GM19023 (cell line): ENCODE results near the gene SAMD8.

Experiments used
- ATAC-seq: cut with Tn5 transposase; IDR thresholded peaks from one replicate; pipeline ENCODE4 v1.9.1; 2021; ENCODE audit warnings: mild to moderate bottlenecking, moderate library complexity; ENCODE audit not compliant: unreplicated experiment

The SAMD8 gene

DNA sequence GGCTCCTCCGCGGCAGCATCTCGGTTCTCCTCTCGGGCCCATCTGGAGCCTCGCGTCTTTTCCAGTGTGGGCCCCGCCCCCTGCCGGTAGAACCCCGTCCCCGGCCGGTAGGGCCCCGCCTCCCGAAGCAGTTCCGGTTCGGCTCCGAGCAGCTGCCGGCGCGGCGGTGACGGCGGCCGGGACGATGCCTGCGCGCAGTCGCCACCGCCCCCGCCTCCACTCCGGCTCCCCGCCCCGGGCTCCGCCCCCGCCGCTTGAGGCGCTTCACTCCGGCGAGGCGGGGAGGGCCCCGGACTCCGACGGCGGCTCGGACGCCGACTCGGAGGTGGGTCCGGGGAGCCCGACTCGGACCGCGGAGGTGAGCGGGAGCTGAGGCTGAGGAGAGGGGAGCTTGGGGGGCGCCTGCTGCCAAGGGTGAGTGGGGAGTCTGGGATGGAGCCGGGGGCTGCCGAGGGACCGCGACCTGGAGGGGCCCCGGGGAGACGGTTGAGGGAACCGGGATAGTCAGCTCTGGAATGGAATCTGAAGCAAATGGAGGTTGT, at the start of gene SAMD8:
SAMD8 (plus strand) TSS at position 292 of the 542 bp plus-strand sequence. CDS start 38,873 bp downstream, outside the sequence.
- no peak for ATAC-seq

DNA sequence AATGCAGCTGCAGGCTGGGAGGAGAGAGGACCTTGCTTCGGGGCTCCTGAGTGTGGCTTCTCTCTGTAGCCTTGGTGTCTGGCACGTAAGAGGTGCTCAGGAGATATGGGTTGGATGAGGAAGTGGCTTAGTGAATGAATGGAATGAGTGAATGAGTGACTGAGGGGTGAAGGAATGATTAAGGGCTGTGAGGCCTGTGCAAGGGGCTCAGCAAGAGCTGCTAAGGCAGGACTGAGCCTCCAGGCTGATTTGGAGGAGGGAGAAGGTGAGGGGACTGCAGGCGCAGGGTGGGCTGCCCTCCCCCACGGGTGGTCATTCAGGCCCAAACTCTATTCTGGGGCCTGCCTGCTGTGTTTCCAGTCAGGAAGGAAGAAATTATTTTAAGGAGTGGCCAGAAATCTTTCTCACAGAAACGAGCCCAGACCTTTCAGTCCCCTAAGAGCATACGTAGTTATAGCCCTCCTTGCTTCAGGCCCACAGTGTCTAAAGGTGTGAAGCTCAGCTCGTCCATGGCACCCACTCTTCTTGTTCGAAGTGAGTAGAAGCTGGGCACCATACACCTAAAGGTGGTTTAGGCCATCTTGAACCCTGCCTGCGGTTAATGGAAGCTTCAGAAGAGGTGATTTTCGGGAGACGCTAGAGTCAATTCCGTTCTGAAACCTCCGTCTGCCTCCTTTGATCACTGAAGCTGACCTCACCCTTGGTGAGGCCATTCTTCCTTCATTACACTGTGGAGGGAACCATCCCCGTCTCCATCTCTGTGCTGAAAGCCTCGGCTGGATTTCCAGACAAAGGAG, 49.5 kb upstream of the SAMD8 start:
- ATAC-seq, result no peak

DNA sequence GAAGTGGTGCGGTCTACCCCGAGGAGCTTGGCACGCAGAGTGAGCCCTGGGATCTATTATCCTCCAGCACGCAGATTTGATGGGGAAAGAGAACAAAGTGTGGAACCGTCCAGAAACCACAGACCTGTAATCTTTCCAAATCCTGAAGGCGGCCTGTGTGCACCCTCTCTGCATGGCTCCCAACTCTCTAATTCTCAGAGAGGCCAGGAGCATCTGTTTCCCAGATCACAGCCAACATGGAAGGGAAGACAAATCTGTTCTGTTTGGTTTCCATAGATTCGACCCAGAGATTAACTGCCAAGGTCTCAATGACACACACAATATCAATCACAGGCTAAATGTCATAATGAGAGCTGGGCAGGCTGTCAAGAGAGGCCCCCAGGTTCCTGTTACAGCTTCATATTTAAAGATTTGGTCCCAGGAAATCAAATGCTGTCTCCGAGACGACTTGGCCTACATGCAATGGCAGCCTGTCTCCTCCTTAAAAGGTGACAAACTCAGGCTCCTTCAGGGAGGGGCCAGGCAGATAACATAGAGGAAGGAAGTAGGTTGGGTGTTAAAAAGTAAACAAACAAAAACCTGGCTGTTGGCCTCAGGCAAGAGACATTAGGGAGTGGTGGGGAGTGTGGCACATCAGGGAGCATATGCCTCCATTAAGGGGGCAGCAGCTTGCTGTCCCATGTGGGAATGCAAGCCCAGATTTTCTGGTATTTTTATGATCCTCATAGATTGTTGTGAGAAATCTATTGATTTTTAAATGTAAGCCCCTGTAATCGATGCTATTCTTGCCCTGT, 48.8 kb upstream of the SAMD8 start:
- no peak for ATAC-seq

DNA sequence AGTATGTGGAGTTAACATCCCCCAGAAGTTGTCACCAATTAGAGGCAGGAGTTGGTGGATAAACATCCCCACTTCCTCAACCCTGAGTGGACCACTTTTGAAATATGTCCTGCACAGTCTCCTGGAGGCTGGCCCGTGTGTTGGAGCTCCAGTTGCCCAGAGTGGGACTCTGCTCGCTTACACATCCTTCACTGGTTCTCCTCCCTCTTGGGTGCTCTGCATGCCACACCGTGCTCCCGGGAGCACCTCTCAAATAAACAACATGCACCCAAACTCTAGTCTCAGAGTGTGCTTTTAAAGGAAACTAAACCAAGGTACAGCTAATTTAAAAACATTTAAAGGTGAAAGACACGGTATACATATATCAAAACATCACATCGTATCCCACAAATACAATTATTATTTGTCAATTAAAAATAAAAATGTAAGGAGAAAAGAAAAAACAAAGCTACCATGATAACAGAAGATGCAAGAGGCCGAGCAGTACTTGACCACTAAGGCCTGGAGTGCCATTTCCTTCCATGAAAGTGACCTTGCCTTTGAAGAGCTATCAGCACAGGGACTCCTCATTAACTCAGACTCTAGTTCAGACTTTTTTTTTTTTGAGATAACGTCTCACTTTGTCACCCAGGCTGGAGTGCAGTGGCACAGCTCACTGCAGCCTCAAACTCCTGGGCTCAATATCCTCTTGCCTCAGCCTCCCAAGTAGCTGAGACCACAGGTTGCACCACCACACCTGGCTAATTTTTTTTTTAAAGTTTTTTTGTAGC, 47.8 kb upstream of the SAMD8 start:
- no peak for ATAC-seq

DNA sequence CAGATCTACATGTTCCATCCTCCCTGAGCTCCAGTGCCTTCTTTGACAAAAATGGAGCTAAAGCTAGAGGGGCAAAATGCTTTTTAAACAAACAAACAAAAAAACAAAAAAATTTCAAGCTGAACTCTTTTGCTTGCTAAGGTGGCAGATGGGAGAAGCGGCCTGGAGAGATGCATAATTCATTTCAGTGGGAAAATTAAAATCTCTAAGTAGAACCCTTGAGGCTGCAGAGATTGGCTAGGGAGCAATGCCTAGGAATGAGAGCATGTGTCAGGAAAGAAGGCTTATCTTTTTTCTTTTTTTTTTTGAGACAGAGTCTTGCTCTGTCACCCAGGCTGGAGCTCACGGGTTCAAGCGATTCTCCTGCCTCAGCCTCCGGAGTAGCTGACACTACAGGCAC, 46.4 kb upstream of the SAMD8 start:
- ATAC-seq, result no peak

DNA sequence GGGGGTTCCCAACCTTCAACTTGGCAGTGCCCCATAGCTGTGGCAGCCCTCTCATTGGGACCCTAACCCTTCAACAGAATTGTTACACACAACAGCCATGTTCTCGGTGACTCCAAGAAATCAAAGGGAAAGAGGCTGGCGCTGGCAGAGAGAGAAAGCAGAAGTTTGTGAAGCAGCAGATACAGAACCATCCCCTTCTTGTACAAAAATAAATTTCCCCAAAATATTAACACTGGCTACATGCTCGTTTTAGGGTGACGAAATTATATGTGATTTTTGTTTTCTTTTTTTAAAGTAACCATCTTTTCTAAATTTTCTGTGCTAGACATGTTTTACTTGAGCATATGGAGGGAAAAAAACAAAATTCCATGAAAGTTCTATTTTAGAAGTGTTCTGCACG, 45.2 kb upstream of the SAMD8 start:
- ATAC-seq, result no peak

DNA sequence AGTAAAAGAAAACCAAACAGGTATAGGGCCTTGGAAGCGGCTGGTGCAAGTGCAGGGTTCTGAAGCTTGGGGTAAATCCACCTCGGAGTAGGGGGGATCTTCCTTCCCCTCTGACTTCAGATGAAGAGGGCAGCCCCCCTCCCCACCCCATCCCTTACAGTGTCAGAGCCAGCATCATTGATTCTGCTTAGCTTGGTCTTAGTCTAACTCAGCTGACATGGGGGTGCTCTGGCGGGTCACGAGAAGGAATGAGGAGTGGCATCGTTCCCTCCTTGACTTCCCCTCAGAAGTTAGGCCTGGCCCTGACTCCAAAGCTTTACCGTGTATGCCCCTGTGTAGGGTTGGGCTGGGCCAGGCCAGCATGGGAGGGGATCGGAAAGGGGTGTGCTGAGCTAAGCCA, 44.2 kb upstream of the SAMD8 start:
- ATAC-seq, result no peak

DNA sequence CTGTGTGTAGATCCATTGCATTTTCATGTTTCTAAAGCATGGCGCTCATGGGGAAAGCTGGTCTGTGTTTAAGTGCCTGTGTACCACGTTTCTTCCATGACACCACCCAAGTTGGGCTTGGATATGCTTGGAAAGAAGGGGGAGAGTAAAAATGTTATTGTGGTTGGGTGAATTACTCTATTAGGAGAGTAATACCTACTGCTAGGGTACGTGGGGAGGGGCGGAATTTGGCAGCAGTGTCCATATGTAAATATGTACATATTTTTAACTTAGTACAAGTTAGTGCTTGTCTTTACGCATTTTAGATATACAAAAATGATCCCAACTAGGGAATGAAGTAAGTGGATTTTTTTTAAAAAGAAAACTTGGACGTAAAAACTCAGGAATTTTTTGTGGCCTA, 42.9 kb upstream of the SAMD8 start:
- ATAC-seq, result no peak

DNA sequence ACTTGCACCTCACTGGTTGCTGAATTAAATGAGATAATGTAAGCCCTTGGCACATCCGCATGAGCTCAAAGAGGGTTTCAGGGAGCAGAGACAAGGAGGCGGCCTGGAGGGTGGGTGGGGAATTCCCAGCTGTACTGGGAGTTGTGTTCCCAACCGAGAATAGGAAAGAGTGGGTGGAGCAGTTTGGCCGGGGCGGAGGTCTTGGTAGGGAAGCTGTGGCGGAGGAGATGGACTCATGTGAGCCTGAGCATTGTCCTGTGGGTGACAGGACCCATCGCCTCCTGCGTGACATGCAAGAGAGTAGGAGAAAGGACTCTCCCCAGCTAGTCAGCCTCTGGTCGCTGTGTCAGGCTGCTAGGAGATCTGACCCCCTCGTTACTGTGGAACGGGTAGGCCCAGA, 41.0 kb upstream of the SAMD8 start:
- ATAC-seq, result no peak

DNA sequence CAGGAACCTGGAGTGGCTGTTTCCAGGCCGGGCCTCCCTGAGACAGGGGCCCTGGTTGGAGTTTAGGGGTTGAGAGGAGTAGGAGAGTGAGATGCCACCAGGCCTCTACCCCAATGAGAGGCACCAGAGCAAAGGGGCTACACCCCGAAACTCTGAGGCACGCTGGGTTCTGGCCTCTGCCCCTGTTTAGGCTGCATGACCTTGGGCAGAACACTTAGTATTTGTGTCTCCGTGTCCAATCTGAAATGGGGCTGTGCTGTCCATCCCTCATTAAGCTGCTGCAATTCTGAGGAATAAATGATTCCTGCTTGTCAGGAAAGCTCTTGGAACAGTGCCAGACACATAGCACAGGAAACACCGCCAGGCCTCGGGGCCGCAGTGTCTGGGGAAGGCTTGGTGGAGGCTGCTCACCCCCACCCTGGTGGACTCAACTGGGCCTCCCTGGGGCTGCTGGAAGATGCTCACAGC, 40.5 kb upstream of the SAMD8 start:
- no peak for ATAC-seq

DNA sequence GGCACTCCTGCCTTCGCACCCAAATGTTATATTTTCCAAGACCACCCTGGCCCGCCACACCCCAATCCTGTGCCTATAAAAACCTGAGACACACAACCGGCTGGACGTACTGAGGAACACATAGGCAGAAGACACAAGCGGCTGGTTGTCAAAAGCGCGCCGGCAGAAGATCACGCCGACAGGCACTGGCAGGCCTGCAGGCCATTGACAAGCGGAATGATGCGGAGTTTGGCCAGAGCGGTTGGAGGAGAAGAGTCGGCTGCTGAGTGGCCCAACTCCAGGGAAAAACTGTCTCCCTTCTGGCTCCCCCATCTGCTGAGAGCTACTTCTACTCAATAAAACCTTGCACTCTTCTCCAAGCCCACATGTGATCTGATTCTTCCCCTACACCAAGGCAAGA, 39.7 kb upstream of the SAMD8 start:
- ATAC-seq, result no peak

DNA sequence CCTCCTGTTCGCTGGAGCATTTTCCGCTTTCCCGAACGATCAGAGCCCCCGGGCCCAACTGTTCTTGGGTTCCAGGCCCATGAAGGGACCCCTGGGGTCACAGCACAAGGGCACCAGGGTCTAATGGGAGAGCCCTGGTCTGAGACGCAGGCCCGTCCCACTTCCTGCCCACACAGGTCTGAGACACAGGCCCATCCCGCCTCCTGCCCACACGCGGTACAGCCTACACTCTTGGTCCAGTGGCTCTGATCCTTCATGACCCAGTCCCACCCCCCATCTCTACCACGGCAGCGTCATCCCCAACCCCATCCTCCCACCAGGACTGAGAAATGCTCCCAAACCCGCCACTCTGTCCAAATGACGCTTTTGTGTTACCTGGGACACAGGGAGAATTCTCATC, 38.7 kb upstream of the SAMD8 start:
- ATAC-seq, result no peak

DNA sequence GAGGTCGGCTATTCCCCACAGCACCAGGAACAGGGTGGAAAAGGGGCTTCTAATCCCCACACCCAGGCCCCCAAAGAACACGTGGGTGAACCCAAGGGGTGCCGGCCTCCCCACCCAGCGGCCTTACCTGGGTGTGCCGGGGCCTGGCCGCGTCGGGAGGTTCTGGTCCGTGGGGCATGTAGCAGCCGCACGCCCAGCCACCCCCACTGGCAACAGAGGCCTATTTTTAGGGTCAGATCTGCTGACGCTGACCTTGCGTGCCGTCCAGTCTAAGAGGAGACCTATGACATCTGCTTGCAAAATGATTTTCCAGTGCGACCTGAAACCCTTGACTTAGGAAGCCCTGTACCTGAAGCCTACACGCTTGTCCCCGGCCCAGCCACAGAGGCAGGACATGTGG, 38.0 kb upstream of the SAMD8 start:
- ATAC-seq, result no peak

DNA sequence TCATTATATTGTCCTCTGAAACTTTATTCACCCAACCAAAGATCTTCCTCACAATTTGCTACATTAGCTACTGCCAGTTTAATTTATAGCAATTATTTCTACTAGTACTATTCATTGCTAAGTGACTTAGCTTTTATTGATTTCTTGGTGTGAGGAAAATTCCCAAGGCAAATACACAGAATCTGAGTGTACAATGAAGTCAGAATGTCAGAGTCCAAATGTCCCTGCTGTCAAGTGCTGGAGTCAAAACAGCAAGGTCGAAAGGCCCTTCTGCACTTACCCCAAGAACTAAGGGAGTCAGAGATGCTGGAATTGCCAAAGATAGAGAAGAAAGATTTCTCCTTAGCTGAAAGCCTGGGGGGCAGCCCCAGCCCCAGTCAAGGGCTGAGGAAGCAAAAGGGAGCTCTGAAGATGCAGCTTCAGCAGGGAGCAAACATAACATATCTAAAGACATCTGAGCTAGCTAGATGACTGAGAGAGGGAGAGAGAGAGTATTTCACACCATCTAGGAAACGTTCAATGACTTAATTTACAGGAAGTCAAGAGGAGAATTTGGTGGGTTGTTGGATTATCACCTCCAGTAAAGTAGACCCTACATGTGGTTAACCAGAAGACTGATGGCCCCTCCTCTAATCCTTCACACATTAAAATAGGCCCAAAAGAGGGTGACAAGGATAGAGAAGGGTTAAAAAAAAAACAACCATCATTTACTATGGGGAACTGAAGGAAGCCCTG, 36.6 kb upstream of the SAMD8 start:
- ATAC-seq, result no peak

DNA sequence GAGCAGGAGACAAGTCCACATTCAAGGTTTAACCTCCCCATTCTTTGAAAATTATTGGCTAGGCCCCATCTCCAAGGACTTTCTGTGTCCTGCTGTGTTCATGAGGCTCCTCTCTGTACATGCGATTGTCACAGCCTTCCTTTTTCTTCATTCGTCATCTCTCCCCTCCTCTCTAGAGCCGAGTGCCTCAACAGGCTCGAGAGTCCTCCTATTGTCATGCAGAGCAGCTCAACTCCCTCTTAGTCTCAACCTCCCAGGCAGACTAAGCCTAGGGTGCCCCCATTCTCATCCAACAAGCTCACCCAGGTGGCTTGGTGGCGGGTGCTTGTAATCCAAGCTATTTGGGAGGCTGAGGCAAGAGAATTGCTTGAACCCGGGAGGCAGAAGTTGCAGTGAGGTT, 35.1 kb upstream of the SAMD8 start:
- ATAC-seq, result no peak

DNA sequence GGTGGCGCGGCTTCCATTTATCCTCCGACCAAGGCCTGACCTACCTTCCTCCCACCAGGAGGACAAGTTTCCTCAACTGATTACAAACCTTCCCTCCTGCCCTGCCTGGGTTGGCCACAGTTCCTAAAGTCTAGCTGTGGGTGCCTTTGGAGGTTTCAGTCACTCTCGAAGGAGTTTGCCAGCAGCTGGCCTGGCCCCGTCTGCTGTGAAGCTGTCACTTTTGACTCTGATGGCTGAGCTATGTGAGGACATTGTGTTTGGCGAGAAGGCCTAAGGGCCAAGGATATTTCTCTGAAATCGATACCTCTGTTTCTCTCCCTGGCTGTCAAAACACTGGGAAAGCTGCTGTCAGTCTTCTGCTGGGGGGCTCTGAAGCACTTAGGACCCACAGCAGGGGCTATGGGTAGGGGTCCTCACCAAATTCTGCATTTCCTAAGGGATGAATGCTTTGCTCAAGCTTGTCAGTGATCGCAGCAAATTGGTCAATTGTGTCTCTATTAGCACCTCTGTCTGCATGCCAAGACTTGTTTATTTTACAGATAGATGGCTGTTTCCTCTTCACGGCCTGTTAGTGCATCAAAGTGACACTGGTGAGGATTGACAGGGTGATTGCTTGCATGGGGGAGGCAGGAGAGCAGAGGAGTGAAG, 31.9 kb upstream of the SAMD8 start:
- ATAC-seq, result no peak

DNA sequence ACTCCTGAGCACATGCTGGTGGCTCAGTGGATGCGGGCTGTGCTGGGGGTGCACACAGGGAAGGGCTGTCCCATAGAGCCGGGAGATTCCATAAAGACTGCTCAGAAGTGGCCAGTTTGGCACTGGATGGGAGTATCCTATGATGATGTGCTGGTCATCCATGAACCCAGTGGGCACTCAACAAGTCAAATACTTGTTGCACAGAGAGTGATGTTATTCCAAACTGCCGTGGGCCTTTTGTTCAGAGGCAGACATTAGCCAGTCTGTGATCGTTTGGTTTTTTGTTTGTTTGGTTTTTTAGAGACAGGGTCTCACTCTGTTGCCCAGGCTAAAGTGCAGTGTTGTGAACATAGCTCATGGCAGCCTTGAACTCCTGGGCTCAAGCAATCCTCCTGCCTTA, 30.9 kb upstream of the SAMD8 start:
- no peak for ATAC-seq

DNA sequence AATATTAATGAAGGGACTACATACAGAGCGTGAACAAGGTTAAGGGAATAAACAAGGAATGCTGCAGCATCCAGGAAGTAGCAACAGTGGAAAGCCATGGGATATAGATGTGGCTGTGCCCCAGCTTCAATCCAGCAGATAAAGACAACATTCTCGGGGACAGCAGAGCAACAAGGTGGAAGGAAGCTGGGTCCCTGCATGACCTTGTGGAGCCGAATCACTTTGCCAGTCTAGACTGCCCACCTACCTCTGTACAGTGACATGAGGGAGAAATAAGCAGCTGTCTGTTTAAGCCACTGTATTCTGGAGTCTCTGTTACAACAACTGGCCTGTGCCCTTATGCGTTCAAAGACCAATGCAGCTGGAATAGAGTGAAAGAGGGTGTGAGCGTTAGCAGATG, 30.1 kb upstream of the SAMD8 start:
- ATAC-seq, result no peak

DNA sequence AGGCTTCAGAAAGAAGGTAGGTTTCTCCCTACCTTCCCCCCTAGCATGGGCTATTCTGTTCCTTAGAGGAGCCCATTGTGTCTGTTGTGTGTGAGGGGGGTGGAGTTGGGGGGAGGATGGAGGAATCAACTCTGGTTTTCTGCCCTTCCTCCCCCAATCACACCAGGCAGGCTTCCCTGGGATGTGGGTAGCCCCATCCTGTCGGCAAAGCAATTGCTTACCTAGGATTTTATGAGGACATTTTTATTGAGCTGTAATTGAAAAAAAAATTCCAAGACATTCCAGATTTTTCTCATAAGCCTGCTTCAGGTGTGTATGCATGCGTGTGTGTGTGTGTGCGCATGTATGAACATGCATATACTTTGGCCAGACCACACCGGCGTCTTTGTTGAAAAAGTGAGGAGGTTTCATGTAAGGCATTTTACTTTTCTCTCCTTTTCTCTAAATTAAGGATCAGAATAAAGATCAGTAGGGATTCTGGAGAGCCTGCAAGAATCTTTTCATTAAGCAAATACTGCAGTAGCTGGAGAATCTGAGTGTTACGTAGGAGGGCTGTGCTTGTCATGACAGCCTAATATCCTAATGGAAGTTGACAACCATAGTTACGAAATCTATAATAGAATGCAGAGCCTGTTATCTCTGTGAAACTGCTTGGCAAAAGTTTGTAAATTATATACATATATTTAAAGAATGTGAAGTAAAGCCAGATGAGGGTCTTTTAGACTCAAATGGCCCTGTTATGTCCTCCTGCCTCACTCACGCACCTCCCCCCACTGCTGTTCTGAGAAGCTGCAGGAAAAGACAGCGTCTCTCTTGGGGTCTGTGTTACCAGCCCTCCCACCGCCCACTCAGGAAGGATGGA, 27.3 kb upstream of the SAMD8 start:
- ATAC-seq, result no peak
